COLO668 (cell line): ENCODE results near the gene VASH1.

Experiments
- DNase-seq: peaks from one replicate; lab custom pipeline; 2025; ENCODE audit not compliant: unreplicated experiment; lab: John Stamatoyannopoulos, UW

VASH1 gene

DNA sequence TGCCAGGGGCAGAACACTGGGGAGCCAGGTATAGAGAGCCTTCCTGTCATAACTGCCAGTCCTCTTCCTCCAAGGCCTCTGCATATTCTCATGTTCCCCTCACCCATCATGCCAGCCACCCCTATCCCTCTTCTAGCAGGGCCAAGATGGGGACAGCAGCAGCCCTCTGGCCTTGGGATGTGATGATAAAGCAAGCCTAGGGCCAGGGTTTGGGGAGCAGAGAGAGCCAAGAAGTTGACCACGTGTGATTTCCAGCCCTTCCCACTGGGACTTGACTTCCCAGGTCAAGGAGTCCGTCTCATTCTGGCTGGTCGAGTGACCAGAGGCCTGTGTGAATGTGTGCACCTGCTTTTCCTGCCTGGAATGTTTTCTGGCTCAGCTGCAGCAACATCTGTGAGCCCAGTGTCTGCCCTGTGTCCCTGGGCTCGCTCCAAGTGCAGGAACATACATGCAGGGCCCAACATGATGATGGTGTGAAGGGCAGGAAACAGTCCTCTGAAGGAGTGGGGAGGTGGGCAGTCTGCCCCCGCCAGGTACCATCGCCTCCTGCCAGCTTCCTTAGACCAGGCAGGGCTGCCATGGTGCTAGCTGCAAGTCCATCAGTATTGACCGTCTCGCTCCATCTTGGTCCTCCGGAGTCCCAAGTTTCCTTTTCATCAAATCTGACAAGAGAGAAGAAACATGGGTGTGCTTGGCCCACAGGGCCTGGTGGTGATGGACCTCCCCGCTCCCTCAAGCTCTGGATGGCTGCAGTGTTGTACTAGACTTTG is 21.0 kb downstream of the VASH1 start:
- DNase-seq: no peak

DNA sequence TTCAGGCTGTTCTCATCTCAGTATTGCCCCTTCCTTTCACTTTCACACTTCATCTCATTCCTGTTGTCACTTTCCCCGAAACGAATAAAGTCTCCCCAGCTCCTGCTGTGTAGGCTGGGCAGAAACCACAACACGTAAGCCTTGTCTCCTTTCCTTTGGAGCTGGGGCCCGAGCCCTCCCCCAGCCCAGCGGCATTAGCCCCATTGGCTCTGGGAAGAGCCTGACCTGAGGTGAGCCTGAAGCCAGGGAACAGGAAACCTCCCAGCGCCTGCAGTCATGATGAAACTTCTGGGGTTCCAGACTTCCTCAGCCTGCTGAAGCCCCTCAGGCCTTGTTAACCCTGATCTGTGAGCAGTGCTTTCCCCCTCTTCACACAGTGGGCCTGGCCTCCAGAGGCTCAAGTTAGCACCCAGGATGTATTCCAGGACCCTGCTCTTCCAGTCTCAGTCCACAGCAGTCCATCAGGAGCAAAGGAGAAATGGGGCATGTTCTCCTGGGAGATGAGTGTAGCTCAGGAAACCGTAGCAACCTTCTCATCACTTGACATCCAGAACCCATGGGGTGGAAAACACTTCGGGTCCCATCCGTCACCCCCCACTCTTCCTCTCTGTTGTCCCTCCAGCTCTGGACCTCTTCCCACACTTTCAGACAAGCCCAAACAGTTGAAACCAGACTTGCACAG is 21.8 kb downstream of the VASH1 start:
- no peak for DNase-seq

DNA sequence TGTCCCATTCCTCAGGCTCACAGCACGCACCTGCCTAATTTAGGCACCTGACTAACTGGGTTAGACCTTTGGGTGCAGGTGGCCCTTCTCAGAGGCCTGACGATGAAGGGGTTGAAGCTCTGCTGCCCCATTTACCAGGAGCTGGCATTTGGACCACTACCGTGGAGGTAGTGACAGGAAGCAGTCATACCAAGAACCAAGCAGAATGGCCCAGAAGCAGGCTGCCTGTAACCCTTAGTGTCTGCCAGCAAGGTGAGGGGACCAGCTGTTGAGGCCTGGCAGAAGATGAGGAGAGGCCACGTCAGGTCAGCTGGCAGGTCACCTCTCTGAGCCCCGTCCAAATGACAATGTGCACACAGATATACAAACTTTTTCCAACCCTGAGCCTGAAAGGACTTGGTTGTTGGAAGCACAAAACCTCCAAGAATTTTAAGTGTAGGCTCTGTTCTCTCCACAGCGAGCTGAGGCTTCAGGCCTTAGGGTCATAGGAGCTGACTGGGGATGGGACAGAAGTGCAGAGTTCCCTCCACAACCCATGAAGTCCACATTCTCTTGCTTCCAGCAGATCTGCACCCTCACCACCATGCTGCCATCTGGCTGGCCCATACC is 23.1 kb downstream of the VASH1 start:
- DNase-seq: no peak

DNA sequence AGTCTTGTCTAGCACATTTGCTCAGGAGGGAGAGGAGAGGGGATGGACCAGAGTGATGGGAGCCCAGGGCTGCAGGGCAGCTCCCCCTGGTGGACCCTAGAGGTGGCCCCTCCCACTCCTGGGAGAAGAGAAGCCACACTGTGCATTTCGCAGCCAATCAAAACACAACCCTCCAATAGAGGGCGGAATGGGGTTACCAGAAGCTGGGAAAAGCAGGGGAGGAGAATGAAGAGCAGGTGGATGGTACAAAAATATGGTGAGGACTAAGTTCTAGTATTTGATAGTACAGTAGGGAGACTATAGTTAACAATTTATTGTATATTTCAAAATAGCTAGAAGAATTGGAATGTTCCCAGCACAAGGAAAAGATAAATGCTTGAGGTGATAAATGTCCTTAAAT is 23.6 kb downstream of the VASH1 start:
- peak; percentile 76 for DNase-seq

DNA sequence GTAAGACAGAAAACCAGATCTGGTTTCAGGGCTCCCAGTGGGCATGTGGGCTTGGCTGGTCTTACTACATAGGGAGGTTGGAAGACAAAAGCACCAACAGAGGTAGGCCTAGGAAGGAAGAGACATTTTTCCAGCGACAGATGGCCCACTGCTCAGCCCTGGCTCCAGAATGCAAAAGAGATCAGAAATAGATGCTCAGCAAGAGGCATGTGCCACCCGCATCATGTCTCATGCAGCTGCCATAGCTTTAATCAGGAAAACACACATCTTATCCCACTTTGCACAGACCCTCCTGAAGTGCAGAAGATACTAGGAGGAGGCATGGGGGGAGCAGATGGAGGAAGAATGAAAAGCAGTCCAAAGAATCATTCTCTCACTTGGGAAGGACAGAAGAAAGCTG is 25.3 kb downstream of the VASH1 start:
- no peak for DNase-seq

DNA sequence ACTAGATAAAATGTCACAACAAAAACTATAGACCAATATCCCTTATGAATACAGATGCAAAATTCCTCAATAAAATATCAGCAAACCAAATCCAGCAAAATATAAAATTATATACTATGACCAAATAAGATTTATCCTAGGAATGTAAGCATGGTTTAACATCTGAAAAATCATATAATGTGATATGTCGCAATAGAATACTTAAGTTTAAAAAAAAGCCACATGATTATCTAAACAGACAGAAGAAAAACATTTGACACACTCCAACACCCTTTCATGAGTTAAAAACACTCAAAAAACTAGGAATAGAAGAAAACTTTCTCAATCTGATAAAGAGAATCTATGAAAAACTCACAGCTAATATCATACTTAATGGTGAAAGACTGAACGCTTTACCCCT is 31.2 kb downstream of the VASH1 start:
- DNase-seq: no peak

DNA sequence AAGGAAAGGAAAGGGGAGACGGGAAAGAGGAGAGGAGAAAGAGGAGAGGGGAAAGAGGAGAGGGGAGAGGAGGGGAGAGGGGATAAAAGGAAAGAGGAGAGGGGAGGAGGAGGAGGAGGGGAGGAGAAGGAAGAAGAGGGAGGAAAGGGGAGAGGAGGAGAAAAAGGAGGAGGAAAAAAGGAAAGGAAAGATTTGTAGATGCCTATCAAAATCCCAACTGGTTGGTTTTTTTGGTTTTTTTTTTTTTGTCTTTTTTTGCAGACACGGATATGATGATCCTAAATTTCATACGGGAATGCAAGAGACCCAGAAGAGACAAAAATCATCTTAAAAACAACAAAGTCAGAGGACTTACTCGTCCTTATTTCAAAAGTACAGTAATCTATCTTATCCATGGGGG is 32.1 kb downstream of the VASH1 start:
- DNase-seq: no peak

DNA sequence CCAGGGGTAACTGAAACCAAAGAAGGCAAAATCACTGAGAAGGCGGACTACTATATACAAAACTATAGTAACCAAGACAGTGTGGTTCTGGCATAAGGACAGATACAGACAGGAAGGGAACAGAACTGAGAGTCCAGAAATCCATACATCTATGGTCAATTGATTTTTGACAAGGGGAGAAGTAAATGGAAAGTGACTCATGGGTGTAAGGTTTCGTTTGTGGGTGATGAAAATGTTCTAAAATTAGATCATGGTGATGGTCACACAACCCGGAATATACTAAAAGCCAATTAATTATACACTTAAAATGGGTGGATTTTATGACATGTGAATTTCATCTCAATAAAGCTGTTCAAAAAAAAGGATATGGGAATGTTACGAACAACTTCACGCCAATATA is 32.7 kb downstream of the VASH1 start:
- DNase-seq: no peak

DNA sequence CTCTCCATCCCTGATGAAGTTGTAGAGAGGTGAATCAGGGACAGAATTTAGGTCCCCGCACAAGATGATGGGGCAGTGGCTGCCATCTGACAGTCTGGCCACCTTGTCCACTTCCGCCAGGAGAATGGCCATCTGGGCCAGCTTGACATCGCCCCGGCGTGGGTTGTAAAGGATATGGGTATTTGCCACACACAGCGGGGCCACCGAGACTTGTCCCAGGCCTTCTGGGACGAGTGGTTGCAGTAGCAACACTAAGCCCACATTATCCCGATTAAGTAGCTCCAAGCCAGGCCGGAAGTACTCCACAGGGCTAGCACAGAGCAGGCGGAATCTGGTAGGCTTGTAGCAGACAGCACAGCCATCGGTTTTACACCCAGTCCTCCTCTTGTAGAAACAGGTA is 45.2 kb downstream of the VASH1 start:
- no peak for DNase-seq

DNA sequence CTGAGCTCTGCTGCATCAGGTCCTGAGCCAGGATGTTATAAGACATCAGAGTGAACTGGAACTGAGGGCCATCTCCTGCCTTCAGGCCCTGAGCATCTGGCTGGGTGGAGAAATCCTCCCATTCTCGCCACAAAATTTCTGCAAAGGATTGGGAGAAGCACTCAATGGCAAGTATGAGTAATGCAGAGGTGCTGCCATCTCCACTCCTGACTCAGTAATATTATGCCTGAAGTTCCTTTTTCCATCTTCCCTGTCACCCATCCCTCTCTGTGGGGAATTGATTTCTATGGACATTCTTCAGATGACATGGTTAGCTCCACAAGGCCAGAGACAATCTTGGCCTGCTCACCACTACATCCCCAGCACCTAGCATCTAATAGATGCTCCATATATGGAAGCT is 46.7 kb downstream of the VASH1 start:
- no peak for DNase-seq

DNA sequence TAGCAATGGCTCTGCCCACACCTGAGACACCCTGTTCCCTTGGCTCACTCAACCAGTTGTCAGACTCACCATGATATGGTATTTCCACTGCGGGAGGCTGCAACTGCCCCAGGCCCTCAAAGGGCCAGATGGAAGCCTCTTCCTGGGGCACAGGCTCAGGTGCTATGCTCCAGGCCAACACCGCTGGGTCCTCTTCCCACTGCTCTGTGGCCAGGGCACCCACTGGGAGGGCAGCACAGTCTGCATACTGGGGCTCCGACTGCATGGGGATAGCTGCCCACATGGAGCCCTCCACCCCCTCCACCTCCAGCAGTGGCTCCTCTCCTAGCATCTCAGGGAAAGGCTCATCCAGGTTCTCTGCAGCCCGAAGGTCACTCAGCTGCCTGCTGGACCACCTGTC is 47.7 kb downstream of the VASH1 start:
- DNase-seq: no peak

DNA sequence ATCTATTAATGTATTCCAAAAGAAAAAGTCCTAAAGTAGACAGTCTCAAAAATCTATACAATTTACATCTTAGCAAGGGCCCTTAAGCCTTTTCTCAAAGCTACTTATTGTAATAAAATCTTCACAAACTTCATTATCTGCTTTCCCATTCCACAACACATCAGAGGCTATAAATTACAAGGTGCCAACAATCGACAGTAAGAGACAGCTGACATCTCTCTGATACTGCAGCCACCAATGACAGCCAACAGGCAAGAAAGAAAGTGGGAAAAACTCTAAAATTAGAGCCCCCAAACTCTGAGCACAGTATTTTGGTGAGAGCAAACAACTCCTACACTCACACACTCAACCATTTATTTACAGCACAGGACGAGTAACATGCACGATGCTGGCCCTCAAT is 49.3 kb downstream of the VASH1 start:
- no peak for DNase-seq

DNA sequence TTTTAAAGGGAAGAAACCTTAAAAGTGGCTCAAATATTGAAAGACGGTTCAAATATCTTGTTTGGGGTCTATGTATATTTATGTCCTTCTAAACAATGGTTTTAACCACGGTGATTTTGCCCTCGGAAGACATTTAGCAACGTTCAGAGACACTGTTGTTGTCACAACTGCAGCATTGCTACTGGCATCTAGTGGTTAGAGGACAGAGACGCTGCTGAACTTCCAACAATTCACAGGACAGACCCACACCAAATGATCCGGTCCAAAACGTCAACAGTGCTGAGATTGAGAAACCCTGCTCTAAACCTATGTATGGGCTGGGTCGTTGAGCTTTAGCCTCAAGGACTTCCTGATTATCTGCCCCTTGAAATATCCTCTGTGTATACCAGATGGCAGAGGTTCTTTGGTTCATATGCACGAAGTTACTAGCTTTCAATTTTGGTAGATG is 49.7 kb downstream of the VASH1 start:
- peak; percentile 23 for DNase-seq

DNA sequence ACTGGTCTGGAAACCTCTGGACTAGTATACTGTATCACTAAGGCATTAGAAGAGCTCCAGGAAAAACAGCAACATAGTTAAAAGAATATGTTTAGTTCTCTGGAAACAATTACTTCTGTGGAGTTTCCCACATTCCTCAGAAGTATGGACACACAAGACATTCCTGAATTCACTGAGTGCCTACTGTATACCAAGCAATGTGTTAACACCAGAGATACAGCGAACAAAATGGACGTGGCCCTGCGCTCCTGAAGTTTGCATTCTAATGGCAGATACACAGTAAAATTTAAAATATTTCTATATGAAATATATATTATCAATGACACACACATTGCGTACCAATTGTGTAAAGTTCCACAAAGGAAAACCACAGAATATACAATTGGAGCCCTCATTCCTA is 50.3 kb downstream of the VASH1 start:
- DNase-seq: no peak

DNA sequence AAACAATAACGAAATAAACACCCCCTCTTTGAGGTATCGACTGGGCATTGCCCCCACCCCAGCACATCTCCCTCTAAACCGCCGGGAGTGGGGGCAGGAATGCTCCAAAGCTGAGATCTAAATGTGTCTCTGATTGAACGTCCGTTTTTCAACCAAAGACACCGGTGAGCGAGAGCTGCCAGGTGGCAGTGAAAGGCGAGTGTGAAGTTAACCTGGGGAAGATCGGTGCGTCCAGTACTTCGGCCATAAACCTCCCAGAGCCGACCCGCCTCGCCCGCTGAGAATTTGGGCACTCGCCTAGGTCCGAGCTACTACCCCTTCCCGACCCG is 50.8 kb downstream of the VASH1 start:
- DNase-seq: peak; percentile 58

DNA sequence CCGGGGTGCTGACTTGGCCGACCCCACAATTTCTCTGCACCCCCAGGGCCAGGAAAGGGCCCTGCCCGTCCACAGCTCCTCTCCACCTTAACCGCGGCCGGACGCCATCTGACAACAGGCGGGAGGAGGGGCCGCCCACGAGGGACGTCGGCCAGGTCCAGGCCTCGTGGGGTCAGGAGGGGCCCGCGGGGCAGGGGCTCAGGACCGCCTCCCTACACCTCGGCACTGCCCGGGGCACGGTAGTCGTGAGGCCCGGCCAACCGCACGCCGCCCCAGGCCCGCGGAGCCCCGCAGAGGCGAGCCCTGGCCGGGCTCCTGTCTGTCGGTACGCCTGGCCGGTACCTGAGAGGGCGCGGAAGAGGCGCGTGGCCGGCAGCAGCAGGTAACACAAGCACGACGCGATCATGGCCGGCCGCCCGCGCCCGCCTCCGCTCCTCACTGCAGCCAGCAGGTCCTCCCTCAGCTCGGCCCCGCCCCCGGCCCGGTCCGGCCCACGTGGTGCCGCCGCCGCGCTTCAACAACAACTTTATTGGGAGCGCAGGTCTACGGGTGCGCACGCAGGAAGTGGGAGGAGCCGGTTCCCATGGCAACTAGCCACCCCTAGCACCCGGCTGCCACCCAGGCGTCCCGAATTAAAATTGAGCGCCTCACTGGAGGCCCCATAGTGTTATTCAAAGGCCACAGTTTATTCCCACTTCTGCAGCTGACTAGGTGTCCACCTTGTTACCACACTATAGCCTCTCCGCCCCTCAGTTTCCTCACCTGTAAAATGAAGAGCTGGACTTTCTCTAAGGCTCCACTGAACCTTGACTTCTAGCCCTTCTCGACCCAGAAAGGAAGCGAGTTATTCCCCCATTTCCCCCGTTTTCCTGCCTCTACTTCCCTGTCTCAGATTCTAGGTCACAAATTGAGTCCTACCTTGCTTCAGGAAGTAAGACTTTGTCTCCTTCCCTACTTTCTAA is 51.4 kb downstream of the VASH1 start, which contains the start of gene ANGEL1:
Gene ANGEL1, minus strand, starts transcription at position 461 of the 962 bp plus-strand sequence. Its CDS starts 55 bp downstream, at position 406.
- DNase-seq: peak; percentile 99

DNA sequence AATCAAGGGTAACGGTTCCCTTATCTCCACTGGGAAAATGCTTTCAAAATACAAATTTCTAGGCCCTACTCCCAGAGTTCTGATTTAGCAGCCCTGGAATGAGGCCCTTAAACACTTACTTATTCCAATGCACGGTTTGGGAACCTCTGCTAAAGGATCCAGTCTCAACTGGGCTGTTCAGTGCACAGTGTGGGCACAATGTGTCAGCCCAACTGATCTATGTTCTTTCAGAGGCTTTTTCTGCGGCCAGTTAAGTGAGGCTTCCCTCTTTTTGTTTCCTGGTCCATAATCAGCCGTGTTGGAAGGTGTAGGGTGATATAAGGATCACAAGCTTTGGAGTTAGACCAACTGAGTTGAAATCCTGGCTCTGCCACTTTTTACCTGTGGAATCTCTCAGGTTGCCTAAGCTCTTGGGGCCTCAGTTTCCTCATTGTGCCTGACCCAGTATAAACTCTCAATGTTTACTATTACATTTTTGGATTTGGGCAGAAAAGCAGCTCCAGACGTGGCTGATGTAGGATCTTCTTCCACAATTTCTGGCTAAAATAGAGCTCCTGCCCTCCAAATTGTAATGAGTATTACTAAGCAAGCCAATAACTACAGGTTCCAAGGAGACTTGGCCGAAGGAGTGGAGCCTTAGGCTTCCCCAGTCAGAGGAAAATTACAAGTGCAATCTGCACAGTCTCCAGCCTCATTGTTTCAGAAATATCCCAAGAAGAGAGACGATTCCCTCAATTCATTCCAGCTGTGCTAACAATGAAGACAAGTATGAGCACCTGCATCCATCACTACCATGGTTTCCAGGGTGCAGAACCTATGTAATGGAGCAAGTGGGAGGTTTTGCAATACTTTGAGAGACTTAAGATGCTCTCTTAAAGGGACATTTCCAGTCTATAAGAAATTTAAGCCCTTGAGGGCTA is 53.7 kb downstream of the VASH1 start:
- DNase-seq: no peak

DNA sequence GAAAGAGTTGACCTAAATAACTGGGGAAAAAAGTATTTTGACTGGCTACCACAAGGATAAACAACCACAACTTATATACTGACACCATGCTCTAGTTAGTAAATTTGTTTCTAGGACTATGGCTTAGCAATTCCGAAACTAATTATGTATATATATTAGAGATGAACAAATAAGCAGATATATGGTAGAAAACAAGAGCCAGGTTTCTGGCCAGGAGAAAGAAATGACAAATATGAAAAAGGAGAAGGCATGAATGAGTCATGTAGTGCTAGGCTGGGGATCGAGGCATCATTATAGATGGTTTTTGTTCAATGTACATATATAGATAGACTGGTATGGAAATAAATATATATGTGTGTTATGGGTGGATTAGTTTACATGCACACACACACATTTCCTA is 59.4 kb downstream of the VASH1 start:
- no peak for DNase-seq

DNA sequence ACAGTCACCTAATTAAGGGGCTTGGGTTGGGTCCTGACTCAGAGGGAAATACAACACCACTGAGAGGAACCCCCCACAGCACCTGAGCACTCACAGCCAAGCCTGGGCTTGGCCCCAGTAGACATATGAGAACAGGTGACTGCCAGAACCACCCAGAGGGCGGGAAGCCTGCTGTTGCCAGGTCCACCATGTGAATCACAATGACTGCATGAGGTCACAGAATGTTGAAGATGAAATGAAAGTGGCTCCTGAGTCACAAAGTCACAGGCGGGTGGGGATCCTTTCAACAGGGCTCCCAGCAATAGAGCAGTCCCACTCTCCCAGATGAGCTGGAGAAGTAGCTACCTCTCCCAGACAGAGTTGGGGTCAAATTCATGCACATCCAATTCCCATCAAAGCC is 64.9 kb downstream of the VASH1 start, which contains the start of gene LRRC74A:
Gene LRRC74A, plus strand, starts transcription at position 287 of the 400 bp plus-strand sequence. CDS start 290 bp downstream, outside the sequence.
- peak; percentile 16 for DNase-seq
